OCI-LY3 (cell line): ENCODE data around the gene CMSS1.

ENCODE experiments used
- H2AFZ ChIP-seq: fragments of 200-600, 300-600 bp; shearing (Covaris generic); 2 replicates; pipeline ENCODE4 v1.6.0; 2014; ENCODE audit warnings: antibody characterized with exemption, low read depth, low read length
- H3K27ac ChIP-seq: fragments of 200-600, 300-600 bp; sonication (generic); 2 replicates; pipeline ENCODE4 v1.5.1; 2014; ENCODE audit warnings: mild to moderate bottlenecking, low read length, moderate library complexity, mixed read lengths
- H3K27me3 ChIP-seq: fragments of 200-600, 300-600 bp; sonication (generic); 2 replicates; pipeline ENCODE4 v1.6.1; 2014; ENCODE audit warnings: low read depth, low read length, mixed read lengths
- H3K36me3 ChIP-seq: fragments of 200-600, 300-600 bp; sonication (generic); replicated peaks from 2 replicates; pipeline ENCODE3; 2014; ENCODE audit warnings: low read depth, low read length, mixed read lengths
- H3K4me1 ChIP-seq: fragments of 300-600, 200-600 bp; sonication (generic); 2 replicates; pipeline ENCODE4 v1.6.1; 2014; ENCODE audit warnings: low read length, mixed read lengths
- H3K4me2 ChIP-seq: fragments of 200-600, 300-600 bp; sonication (generic); 2 replicates; pipeline ENCODE4 v1.6.1; 2014; ENCODE audit warnings: low read length, mixed read lengths
- H3K4me3 ChIP-seq: fragments of 300-600, 200-600 bp; sonication (generic); 2 replicates; pipeline ENCODE4 v1.5.1; 2014; ENCODE audit warnings: antibody characterized with exemption, mild to moderate bottlenecking, low read length, moderate library complexity
- H3K79me2 ChIP-seq: fragments of 300-600, 200-600 bp; shearing (Covaris generic); 2 replicates; pipeline ENCODE4 v1.6.1; 2014; ENCODE audit warnings: mild to moderate bottlenecking, low read length, mixed read lengths
- H3K9ac ChIP-seq: fragments of 300-600, 200-600 bp; shearing (Covaris generic); 2 replicates; pipeline ENCODE4 v1.6.0; 2014; ENCODE audit warnings: mild to moderate bottlenecking, low read length, moderate library complexity
- H3K9me3 ChIP-seq: fragments of 200-600, 300-600 bp; shearing (Covaris generic); 2 replicates; pipeline ENCODE4 v1.6.1; 2014; ENCODE audit warnings: low read length, mixed read lengths; ENCODE audit not compliant: insufficient read depth
- H4K20me1 ChIP-seq: fragments of 200-600, 300-600 bp; sonication (generic); 2 replicates; pipeline ENCODE4 v1.6.1; 2016; ENCODE audit warnings: low read length, mixed read lengths; ENCODE audit not compliant: insufficient read depth
- CTCF ChIP-seq: fragments of 200-600, 300-600 bp; sonication (generic); IDR thresholded peaks from 2 replicates; pipeline ENCODE4 v1.5.1; 2014; ENCODE audit warnings: antibody characterized with exemption, low read length, low read depth
- EZH2phosphoT487 ChIP-seq: fragments of 200-600 bp; shearing (Covaris generic); IDR thresholded peaks from 2 replicates; pipeline ENCODE4 v1.6.1; 2018; ENCODE audit warnings: antibody characterized with exemption, mixed run types, low read depth

Gene CMSS1

GRCh38 chr3:100018806-100019205 is 201.1 kb downstream of the CMSS1 start:
- H3K4me2 ChIP-seq, result no peak overlapping the region
- no peak for TF ChIP-seq EZH2phosphoT487
- no peak for TF ChIP-seq CTCF
- H3K4me1 ChIP-seq, result peaks cover 12% of the 10 kb centered on the region
- H3K4me3 ChIP-seq, result no peak overlapping the region
- no peak overlapping the region for H3K27ac ChIP-seq
- H3K79me2 ChIP-seq, result no peaks in the 10 kb centered on the region
- H2AFZ ChIP-seq, result no peak overlapping the region
- no peaks in the 10 kb centered on the region for H3K27me3 ChIP-seq
- no peaks in the 10 kb centered on the region for H3K9me3 ChIP-seq
- no peak overlapping the region for H3K9ac ChIP-seq
- H4K20me1 ChIP-seq, result no peaks in the 10 kb centered on the region
- H3K36me3 ChIP-seq, result no peaks in the 10 kb centered on the region

- Histone ChIP-seq H3K9ac (no peak overlapping the region), H3K27ac (no peak overlapping the region), H3K79me2 (no peaks in the 10 kb centered on the region), H3K27me3 (no peaks in the 10 kb centered on the region), H3K9me3 (no peaks in the 10 kb centered on the region), H4K20me1 (no peaks in the 10 kb centered on the region), H3K4me2 (no peak overlapping the region), H2AFZ (no peak overlapping the region), H3K4me1 (peaks cover 12% of the 10 kb centered on the region), H3K36me3 (no peaks in the 10 kb centered on the region), H3K4me3 (no peak overlapping the region)
- no peak for TF ChIP-seq CTCF
- no peak for TF ChIP-seq EZH2phosphoT487
Measured at GRCh38 chr3:100019719-100020118, 202.1 kb downstream of the CMSS1 start.

GRCh38 chr3:100020876-100021644 is 203.4 kb downstream of the CMSS1 start:
- no peaks in the 10 kb centered on the region for H4K20me1 ChIP-seq
- H3K9ac ChIP-seq, result no peak overlapping the region
- TF ChIP-seq EZH2phosphoT487 (no peak), CTCF (no peak)
- no peak overlapping the region for H3K4me3 ChIP-seq
- no peaks in the 10 kb centered on the region for H3K79me2 ChIP-seq
- 0 out of 2 replicates have a peak, but pooled peaks cover under 1% of the 10 kb centered on the region for H3K4me1 ChIP-seq
- no peaks in the 10 kb centered on the region for H3K36me3 ChIP-seq
- no peaks in the 10 kb centered on the region for H3K27me3 ChIP-seq
- H3K4me2 ChIP-seq, result no peak overlapping the region
- no peak overlapping the region for H3K27ac ChIP-seq
- H2AFZ ChIP-seq, result no peak overlapping the region
- H3K9me3 ChIP-seq, result no peaks in the 10 kb centered on the region

- Histone ChIP-seq H2AFZ (no peak overlapping the region), H3K27me3 (no peaks in the 10 kb centered on the region), H3K4me1 (no peaks in the 10 kb centered on the region), H3K9ac (no peak overlapping the region), H4K20me1 (no peaks in the 10 kb centered on the region), H3K79me2 (no peaks in the 10 kb centered on the region), H3K4me2 (no peak overlapping the region), H3K9me3 (no peaks in the 10 kb centered on the region), H3K36me3 (no peaks in the 10 kb centered on the region), H3K4me3 (no peak overlapping the region), H3K27ac (no peak overlapping the region)
- TF ChIP-seq EZH2phosphoT487 (no peak), CTCF (no peak)
Measured at GRCh38 chr3:100022506-100022905, 204.8 kb downstream of the CMSS1 start.
